Keratinocyte (primary cell): ENCODE data around the gene ANTXR2. TPM values are rescaled to one million over a fixed set of nuclear protein-coding genes. Genes with fewer than 3 reads are reported as not detected.

Experiments used
- DNase-seq: peaks from one replicate; pipeline ENCODE4 v3.0.0-alpha.2; 2011; ENCODE audit warnings: low read depth, missing footprints, low spot score
- FAIRE-seq: peaks from 2 replicates; lab custom pipeline; 2011; peaks lifted over from hg19 to GRCh38; lab: Jason Lieb, UNC
- H2AFZ ChIP-seq: 2 replicates; pipeline ENCODE4 v1.6.0; 2012; ENCODE audit warnings: low read length, control low read depth, inconsistent platforms; ENCODE audit not compliant: control insufficient read depth
- H3K27ac ChIP-seq: 2 replicates; pipeline ENCODE4 v1.5.1; 2011; ENCODE audit warnings: low read length; ENCODE audit not compliant: control insufficient read depth, insufficient read depth
- H3K27me3 ChIP-seq: 3 replicates; pipeline ENCODE4 v1.6.0; 2011; ENCODE audit warnings: low read length; ENCODE audit not compliant: control insufficient read depth, insufficient read depth; ENCODE audit errors: extremely low read depth
- H3K36me3 ChIP-seq, 2 experiments: 2 replicates in 1 of 2; 3 replicates in 1 of 2; pipeline ENCODE4 v1.5.1; 2011; ENCODE audit warnings: low read length in 2 of 2, mild to moderate bottlenecking in 1 of 2; ENCODE audit not compliant: control insufficient read depth in 2 of 2, insufficient read depth in 2 of 2; ENCODE audit errors: extremely low read depth in 1 of 2
- H3K4me1 ChIP-seq: 3 replicates; pipeline ENCODE4 v1.5.1; 2011; ENCODE audit warnings: low read length; ENCODE audit not compliant: control insufficient read depth, insufficient read depth; ENCODE audit errors: extremely low read depth
- H3K4me2 ChIP-seq: 3 replicates; pipeline ENCODE4 v1.6.0; 2011; ENCODE audit warnings: low read depth, low read length; ENCODE audit not compliant: control insufficient read depth, insufficient read depth; ENCODE audit errors: extremely low read depth
- H3K4me3 ChIP-seq, 3 experiments: fragments of 200-600 bp in 1 of 3; sonication (generic) in 1 of 3; 2 replicates in 2 of 3; 3 replicates in 1 of 3; pipeline ENCODE4 v1.5.1; 2011 to 2016; ENCODE audit warnings: low read length in 3 of 3, mild to moderate bottlenecking in 3 of 3, control low read depth in 2 of 3, inconsistent platforms in 1 of 3, low read depth in 1 of 3, mixed read lengths in 1 of 3, mixed run types in 1 of 3, moderate library complexity in 1 of 3; ENCODE audit not compliant: control insufficient read depth in 2 of 3, insufficient read depth in 2 of 3; ENCODE audit errors: extremely low read depth in 1 of 3
- H3K79me2 ChIP-seq: 2 replicates; pipeline ENCODE4 v1.6.0; 2012; ENCODE audit warnings: low read length; ENCODE audit not compliant: control insufficient read depth, insufficient read depth
- H3K9ac ChIP-seq: 3 replicates; pipeline ENCODE4 v1.6.0; 2011; ENCODE audit warnings: low read length; ENCODE audit not compliant: control insufficient read depth, insufficient read depth; ENCODE audit errors: extremely low read depth
- H3K9me1 ChIP-seq: 3 replicates; pipeline ENCODE4 v1.6.0; 2011; ENCODE audit warnings: low read length; ENCODE audit not compliant: control insufficient read depth, insufficient read depth; ENCODE audit errors: extremely low read depth
- H3K9me3 ChIP-seq: 2 replicates; pipeline ENCODE4 v1.5.1; 2012; ENCODE audit warnings: low read depth, low read length; ENCODE audit not compliant: control insufficient read depth
- H4K20me1 ChIP-seq: 3 replicates; pipeline ENCODE4 v1.6.0; 2011; ENCODE audit warnings: low read length; ENCODE audit not compliant: control insufficient read depth, insufficient read depth; ENCODE audit errors: extremely low read depth
- CTCF ChIP-seq, 3 experiments: IDR thresholded peaks in 1 of 3; conservative IDR thresholded peaks in 1 of 3; optimal IDR thresholded peaks in 1 of 3; 2 replicates in 2 of 3; 3 replicates in 1 of 3; pipeline versions ENCODE3 to v1.5.1; 2011; ENCODE audit warnings: low read length in 3 of 3, mild to moderate bottlenecking in 3 of 3, moderate library complexity in 2 of 3, control low read depth in 1 of 3, inconsistent platforms in 1 of 3; ENCODE audit not compliant: insufficient read depth in 2 of 3; ENCODE audit errors: extremely low read depth in 1 of 3
- EZH2 ChIP-seq: IDR thresholded peaks from one replicate; pipeline ENCODE4 v1.6.1; 2012; ENCODE audit warnings: inconsistent platforms, mild to moderate bottlenecking, low read length, moderate library complexity
- dilution Hi-C: fragments of 300-500 bp; cut with MboI; formaldehyde crosslinking; loops from one replicate; pipeline ENCODE4 v1.7.0; 2020; ENCODE audit warnings: low sequenced_read_pairs; ENCODE audit not compliant: extremely low pct_ligation_motif_present
- polyA plus RNA-seq, 5 experiments: library from polyadenylated mRNA; depleted of rRNA in 3 of 5; stranded (reverse) in 3 of 5; stranded (forward) in 1 of 5; unstranded in 1 of 5; fragments of >200 nt; gene quantifications; 1 replicate in 1 of 5; 2 replicates in 3 of 5; 3 replicates in 1 of 5; pipeline versions ENCODE4 v1.2.1 to v1.2.3, GENCODE V29; 2011 to 2012; ENCODE audit warnings: missing spikeins in 2 of 5, low read depth in 1 of 5, low replicate concordance in 1 of 5

Gene ANTXR2
- polyA plus RNA-seq, 1 donor (not counting 4 experiments of a cell fraction or from before 2014, with no cell fraction given), result 89.1 TPM

- Histone ChIP-seq H3K9ac (peak overlapping the region; percentile 57), H3K79me2 (peaks cover 42% of the 10 kb centered on the region), H3K9me1 (peaks cover 3% of the 10 kb centered on the region), H3K27me3 (no peaks in the 10 kb centered on the region), H3K4me1 (peaks cover 31% of the 10 kb centered on the region), H3K9me3 (no peaks in the 10 kb centered on the region), H3K27ac (peak overlapping the region; percentile 92), H2AFZ (no peak overlapping the region), H3K4me3 (peak overlapping the region in 2 of 3 experiments; percentile 10 to 11), H4K20me1 (no peaks in the 10 kb centered on the region), H3K4me2 (peak overlapping the region; percentile 66), H3K36me3 (peaks cover 21 to 40% of the 10 kb centered on the region in 2 experiments)
- no peak for DNase-seq
- FAIRE-seq, result no peak
- dilution Hi-C loops, result no loop called here
- no peak for TF ChIP-seq CTCF (optimal IDR thresholded peaks at IDR 0.05 in 1 of 3, IDR thresholded peaks at IDR 0.05 in 1 of 3, conservative IDR thresholded peaks at IDR 0.05 in 1 of 3; ENCODE audit: extremely low read depth in 1 of 3, insufficient read depth in 2 of 3, low read length in 3 of 3)
- no peak for TF ChIP-seq EZH2
These were observed 56.5 kb downstream of the ANTXR2 start for GRCh38 chr4:80016506-80016905.

- H3K9me1 ChIP-seq, result peaks cover 3% of the 10 kb centered on the region
- H3K27ac ChIP-seq, result no peak overlapping the region
- H3K79me2 ChIP-seq, result peaks cover 44% of the 10 kb centered on the region
- H3K9ac ChIP-seq, result no peak overlapping the region
- H4K20me1 ChIP-seq, result no peaks in the 10 kb centered on the region
- DNase-seq (no peak), FAIRE-seq (no peak)
- H3K9me3 ChIP-seq, result no peaks in the 10 kb centered on the region
- dilution Hi-C loops, result no loop called here
- no peak overlapping the region for H3K4me3 ChIP-seq
- TF ChIP-seq EZH2 (no peak), CTCF (optimal IDR thresholded peaks at IDR 0.05 in 1 of 3, IDR thresholded peaks at IDR 0.05 in 1 of 3, conservative IDR thresholded peaks at IDR 0.05 in 1 of 3; ENCODE audit: extremely low read depth in 1 of 3, insufficient read depth in 2 of 3, low read length in 3 of 3) (no peak)
- H2AFZ ChIP-seq, result no peak overlapping the region
- H3K4me2 ChIP-seq, result no peak overlapping the region
- H3K27me3 ChIP-seq, result no peaks in the 10 kb centered on the region
- peaks cover 31% of the 10 kb centered on the region for H3K4me1 ChIP-seq
- peaks cover 21 to 42% of the 10 kb centered on the region in 2 experiments for H3K36me3 ChIP-seq
These were observed 57.4 kb downstream of the ANTXR2 start for GRCh38 chr4:80015407-80016189.
